HepG2 (cell line): Measurements from ENCODE around the gene PLCB2. TPM values are rescaled to one million over a fixed set of nuclear protein-coding genes. Genes with fewer than 3 reads are reported as not detected.
A peak's percentile ranks its signal among the peaks of the same experiment; 100 is the strongest.

Source experiments
- ATAC-seq: fragments of 200-7000 bp; cut with Tn5 transposase; 3 replicates; pipeline ENCODE4 v1.9.1; 2020; ENCODE audit warnings: mild to moderate bottlenecking, moderate library complexity
- BruUV-seq: library from RNA; stranded (reverse); fragments of 400-500 nt; replicated peaks from 2 replicates; lab custom pipeline; 2021; lab: Mats Ljungman, UMichigan
- CTCF ChIA-PET: fragments of 300-600 bp; formaldehyde crosslinking; extraction: SDS; loops from one replicate; lab custom pipeline; 2021; ENCODE audit warnings: low total read pairs, inconsistent platforms, low intra/inter-chr PET ratio; lab: Yijun Ruan, JAX
- POLR2A ChIA-PET: fragments of 350-600 bp; sonication (Branson Sonifier 250); formaldehyde crosslinking; loops from one replicate; lab custom pipeline; 2020; ENCODE audit warnings: antibody characterized with exemption, inconsistent platforms; lab: Yijun Ruan, JAX
- DNase-seq: peaks from one replicate; pipeline ENCODE4 v3.0.0-alpha.2; 2015; ENCODE audit warnings: low spot score
- FAIRE-seq: peaks from 3 replicates; lab custom pipeline; 2011; peaks lifted over from hg19 to GRCh38; lab: Jason Lieb, UNC
- H2AFZ ChIP-seq: one replicate; pipeline ENCODE4 v1.6.1; 2011; ENCODE audit warnings: low read length, inconsistent platforms
- H3K27ac ChIP-seq: fragments of 300-600 bp; 3 replicates; pipeline ENCODE4 v1.8.0; 2011; ENCODE audit warnings: mixed run types, mild to moderate bottlenecking, mixed read lengths, low read length, inconsistent platforms; ENCODE audit not compliant: insufficient read depth; ENCODE audit errors: extremely low read length
- H3K27me3 ChIP-seq, 2 experiments: fragments of 200-600 bp in 1 of 2; 2 replicates in 1 of 2; 3 replicates in 1 of 2; pipeline versions ENCODE4 v1.6.0 to v1.8.0; 2011; ENCODE audit warnings: low read length in 2 of 2, mild to moderate bottlenecking in 2 of 2, moderate library complexity in 2 of 2, inconsistent platforms in 1 of 2; ENCODE audit not compliant: insufficient read depth in 2 of 2, control insufficient read depth in 1 of 2
- H3K36me3 ChIP-seq, 2 experiments: fragments of 200-600 bp in 1 of 2; replicated peaks in 1 of 2; 2 replicates in 1 of 2; 3 replicates in 1 of 2; pipeline versions ENCODE4 v1.5.1 to v1.8.0; 2011; ENCODE audit warnings: low read length in 2 of 2, inconsistent platforms in 1 of 2; ENCODE audit not compliant: insufficient read depth in 2 of 2, control insufficient read depth in 1 of 2
- H3K4me1 ChIP-seq: 2 replicates; pipeline ENCODE4 v1.5.1; 2012; ENCODE audit warnings: low read length, inconsistent platforms; ENCODE audit not compliant: insufficient read depth
- H3K4me2 ChIP-seq: 2 replicates; pipeline ENCODE4 v1.6.0; 2011; ENCODE audit warnings: low read depth, low read length, inconsistent platforms
- H3K4me3 ChIP-seq, 3 experiments: fragments of 200-600 bp in 1 of 3; sonication (generic), shearing (Covaris generic) in 1 of 3; replicated peaks in 1 of 3; 2 replicates each; pipeline ENCODE4 v1.5.1; 2011 to 2016; ENCODE audit warnings: low read length in 3 of 3, inconsistent platforms in 2 of 3, low read depth in 2 of 3, mild to moderate bottlenecking in 2 of 3, control low read depth in 1 of 3, mixed read lengths in 1 of 3; ENCODE audit not compliant: insufficient read depth in 1 of 3
- H3K79me2 ChIP-seq: one replicate; pipeline ENCODE4 v1.6.1; 2011; ENCODE audit warnings: low read length, inconsistent platforms; ENCODE audit not compliant: insufficient read depth
- H3K9ac ChIP-seq: 2 replicates; pipeline ENCODE4 v1.6.0; 2011; ENCODE audit warnings: mild to moderate bottlenecking, low read depth, low read length, inconsistent platforms; ENCODE audit not compliant: insufficient read depth
- H3K9me3 ChIP-seq: 2 replicates; pipeline ENCODE4 v1.5.1; 2012; ENCODE audit warnings: mild to moderate bottlenecking, low read length
- H4K20me1 ChIP-seq: 2 replicates; pipeline ENCODE4 v1.6.0; 2011; ENCODE audit warnings: inconsistent platforms, mild to moderate bottlenecking, low read length, moderate library complexity; ENCODE audit not compliant: insufficient read depth
- REXO4 ChIP-seq: sonication (generic); formaldehyde crosslinking; IDR thresholded peaks from 2 replicates; pipeline ENCODE4 v1.8.0; 2022; ENCODE audit warnings: missing genetic modification reagents, mild to moderate bottlenecking, borderline replicate concordance
- ZNF326 ChIP-seq: sonication (generic); formaldehyde crosslinking; IDR thresholded peaks from 2 replicates; pipeline ENCODE4 v1.4.0; 2020; ENCODE audit warnings: missing genetic modification reagents, borderline replicate concordance
- WGBS: methylation state at CpG from one replicate; pipeline ENCODE4 v1.1.6; 2017; ENCODE audit warnings: low lambda C conversion rate; 5-methylcytosine and 5-hydroxymethylcytosine counted together
- in situ Hi-C: cut with HindIII; loops from 2 replicates; pipeline ENCODE4 v1.10.0; 2017; ENCODE audit warnings: low pct_unique_long_range_greater_than_20kb; ENCODE audit not compliant: extremely low pct_ligation_motif_present
- intact Hi-C: fragments of 100-400 bp; cut with micrococcal nuclease; formaldehyde crosslinking; loops from one replicate; pipeline ENCODE4 v1.10.0; 2022; ENCODE audit not compliant: unreplicated experiment
- polyA plus RNA-seq, 8 experiments: library from polyadenylated mRNA; depleted of rRNA in 3 of 8; stranded (reverse) in 7 of 8; unstranded in 1 of 8; fragments of >200 nt; fragmentation: Illumina TruSeq in 4 of 8; extraction: Trizol in 4 of 8; gene quantifications; 2 replicates each; pipeline versions ENCODE4 v1.2.1 to v1.2.3, GENCODE V29; 2011 to 2016; ENCODE audit warnings: low read depth in 4 of 8, missing spikeins in 1 of 8, mixed read lengths in 1 of 8; ENCODE audit not compliant: insufficient read depth in 1 of 8
- total RNA-seq, 5 experiments: library from RNA; depleted of rRNA; stranded (reverse); fragments of >200 nt; fragmentation: Illumina TruSeq; extraction: Trizol; gene quantifications; 2 replicates each; pipeline ENCODE4 v1.2.3, GENCODE V29; 2016; ENCODE audit warnings: low read depth in 1 of 5
- TF ChIP-seq, protein P1 (sequence below): sonication (generic); formaldehyde crosslinking; IDR thresholded peaks from 2 replicates; pipeline ENCODE4 v1.5.0; 2020; ENCODE audit warnings: mild to moderate bottlenecking, missing genetic modification reagents, borderline replicate concordance
- TF ChIP-seq, protein P2 (sequence below): sonication (generic); formaldehyde crosslinking; IDR thresholded peaks from 2 replicates; pipeline ENCODE4 v1.4.0; 2020; ENCODE audit warnings: missing genetic modification reagents

Gene PLCB2
- total and polyA plus RNA-seq, 2 of the 13 experiments (the other 11 are each of a cell fraction or from before 2014, with no cell fraction given) = 0.11 TPM; not detected in 1

DNA sequence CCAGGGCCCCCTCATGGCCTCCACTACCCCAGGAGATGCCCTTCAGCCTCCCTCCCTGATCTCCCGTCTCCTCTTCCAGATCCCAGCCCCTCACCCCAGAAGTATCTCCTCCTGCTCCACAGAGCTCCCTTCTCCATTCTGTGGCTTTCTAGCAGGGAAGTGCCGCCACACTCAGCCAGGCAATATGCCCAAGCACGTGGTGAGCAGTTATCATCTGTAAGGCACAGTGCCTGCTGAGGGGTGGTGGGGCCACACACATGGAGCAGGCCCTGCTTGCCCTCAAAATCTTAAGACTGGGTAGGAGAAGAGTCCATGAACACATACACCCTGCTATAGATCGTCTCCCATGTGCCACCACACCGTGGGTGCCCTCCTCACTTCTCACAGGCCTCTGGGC is 40.7 kb upstream of the PLCB2 start:
- H3K4me2 ChIP-seq = peak overlapping the region; percentile 40; the same call in 1 of the 2 replicates
- no peak overlapping the region for H3K9ac ChIP-seq
- ATAC-seq (no peak), FAIRE-seq (no peak), DNase-seq (no peak)
- no peaks in the 10 kb centered on the region for H3K9me3 ChIP-seq
- H3K4me3 ChIP-seq = no peak overlapping the region; a peak in 1 of 6 replicates
- intact Hi-C loops = no loop called here
- no peaks in the 10 kb centered on the region for H4K20me1 ChIP-seq
- H3K4me1 ChIP-seq = peaks cover 80% of the 10 kb centered on the region
- H3K27ac ChIP-seq = no peak overlapping the region
- in situ Hi-C loops = loop anchor here (5.0 kb wide), 1 partner anchor 74 kb away; no protein-coding TSS in a partner anchor
- ChIA-PET CTCF (no interaction called here), POLR2A (interaction anchor here (1.3 to 1.5 kb wide), 3 partner anchors 10 to 91 kb away, joined by 3 to 4 read pairs (median 3); no protein-coding TSS in a partner anchor)
- no peak overlapping the region for H2AFZ ChIP-seq
- peaks cover 0 to 5% of the 10 kb centered on the region in 2 experiments; a peak in 2 of 5 replicates for H3K27me3 ChIP-seq
- no TSS peak for BruUV-seq
- TF ChIP-seq ZNF326 (no peak), REXO4 (CRISPR knock-in tag) (no peak)
- TF ChIP-seq, protein P1, sequence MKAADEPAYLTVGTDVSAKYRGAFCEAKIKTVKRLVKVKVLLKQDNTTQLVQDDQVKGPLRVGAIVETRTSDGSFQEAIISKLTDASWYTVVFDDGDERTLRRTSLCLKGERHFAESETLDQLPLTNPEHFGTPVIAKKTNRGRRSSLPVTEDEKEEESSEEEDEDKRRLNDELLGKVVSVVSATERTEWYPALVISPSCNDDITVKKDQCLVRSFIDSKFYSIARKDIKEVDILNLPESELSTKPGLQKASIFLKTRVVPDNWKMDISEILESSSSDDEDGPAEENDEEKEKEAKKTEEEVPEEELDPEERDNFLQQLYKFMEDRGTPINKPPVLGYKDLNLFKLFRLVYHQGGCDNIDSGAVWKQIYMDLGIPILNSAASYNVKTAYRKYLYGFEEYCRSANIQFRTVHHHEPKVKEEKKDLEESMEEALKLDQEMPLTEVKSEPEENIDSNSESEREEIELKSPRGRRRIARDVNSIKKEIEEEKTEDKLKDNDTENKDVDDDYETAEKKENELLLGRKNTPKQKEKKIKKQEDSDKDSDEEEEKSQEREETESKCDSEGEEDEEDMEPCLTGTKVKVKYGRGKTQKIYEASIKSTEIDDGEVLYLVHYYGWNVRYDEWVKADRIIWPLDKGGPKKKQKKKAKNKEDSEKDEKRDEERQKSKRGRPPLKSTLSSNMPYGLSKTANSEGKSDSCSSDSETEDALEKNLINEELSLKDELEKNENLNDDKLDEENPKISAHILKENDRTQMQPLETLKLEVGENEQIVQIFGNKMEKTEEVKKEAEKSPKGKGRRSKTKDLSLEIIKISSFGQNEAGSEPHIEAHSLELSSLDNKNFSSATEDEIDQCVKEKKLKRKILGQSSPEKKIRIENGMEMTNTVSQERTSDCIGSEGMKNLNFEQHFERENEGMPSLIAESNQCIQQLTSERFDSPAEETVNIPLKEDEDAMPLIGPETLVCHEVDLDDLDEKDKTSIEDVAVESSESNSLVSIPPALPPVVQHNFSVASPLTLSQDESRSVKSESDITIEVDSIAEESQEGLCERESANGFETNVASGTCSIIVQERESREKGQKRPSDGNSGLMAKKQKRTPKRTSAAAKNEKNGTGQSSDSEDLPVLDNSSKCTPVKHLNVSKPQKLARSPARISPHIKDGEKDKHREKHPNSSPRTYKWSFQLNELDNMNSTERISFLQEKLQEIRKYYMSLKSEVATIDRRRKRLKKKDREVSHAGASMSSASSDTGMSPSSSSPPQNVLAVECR = peak; percentile 25; the same call in 1 of the 2 replicates
- TF ChIP-seq, protein P2, sequence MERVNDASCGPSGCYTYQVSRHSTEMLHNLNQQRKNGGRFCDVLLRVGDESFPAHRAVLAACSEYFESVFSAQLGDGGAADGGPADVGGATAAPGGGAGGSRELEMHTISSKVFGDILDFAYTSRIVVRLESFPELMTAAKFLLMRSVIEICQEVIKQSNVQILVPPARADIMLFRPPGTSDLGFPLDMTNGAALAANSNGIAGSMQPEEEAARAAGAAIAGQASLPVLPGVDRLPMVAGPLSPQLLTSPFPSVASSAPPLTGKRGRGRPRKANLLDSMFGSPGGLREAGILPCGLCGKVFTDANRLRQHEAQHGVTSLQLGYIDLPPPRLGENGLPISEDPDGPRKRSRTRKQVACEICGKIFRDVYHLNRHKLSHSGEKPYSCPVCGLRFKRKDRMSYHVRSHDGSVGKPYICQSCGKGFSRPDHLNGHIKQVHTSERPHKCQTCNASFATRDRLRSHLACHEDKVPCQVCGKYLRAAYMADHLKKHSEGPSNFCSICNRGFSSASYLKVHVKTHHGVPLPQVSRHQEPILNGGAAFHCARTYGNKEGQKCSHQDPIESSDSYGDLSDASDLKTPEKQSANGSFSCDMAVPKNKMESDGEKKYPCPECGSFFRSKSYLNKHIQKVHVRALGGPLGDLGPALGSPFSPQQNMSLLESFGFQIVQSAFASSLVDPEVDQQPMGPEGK (CRISPR knock-in tag) = 0 out of 2 replicates have a peak, but pooled peaks have one; percentile 2
- no peaks in the 10 kb centered on the region for H3K36me3 ChIP-seq
- no peaks in the 10 kb centered on the region for H3K79me2 ChIP-seq
- 62% methylated on average over 4 of the region's 5 CpGs for WGBS
